ENCODE results near the gene SERP2.

DNA sequence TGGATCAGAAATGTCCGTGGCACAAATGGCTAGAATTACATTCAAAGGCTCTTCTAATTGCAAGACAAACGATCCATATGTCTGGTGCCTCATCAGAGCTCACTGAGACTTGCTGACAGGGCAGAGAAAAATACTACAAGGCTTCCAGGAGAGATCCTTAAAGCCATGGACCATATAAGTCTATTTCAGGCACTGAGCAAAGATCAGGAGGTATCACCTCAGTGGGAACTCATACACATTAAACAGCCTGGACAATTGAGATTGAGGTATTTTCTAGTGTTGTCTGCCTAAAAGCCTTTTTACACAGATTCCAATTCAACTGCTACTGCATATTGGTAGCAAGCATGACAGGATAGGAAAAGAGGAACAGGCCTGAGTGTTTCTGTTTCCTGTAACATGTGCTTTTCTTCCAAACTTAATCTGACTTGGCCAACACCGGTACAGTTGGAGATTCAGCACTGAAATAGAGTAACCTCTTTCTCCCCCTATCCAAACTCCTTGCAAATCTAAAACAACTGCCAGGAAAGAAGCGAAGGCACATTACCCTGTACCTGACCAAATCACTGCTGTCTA is 65.9 kb downstream of the SERP2 start:
- TF ChIP-seq ZNF274 (IDR thresholded peaks at IDR 0.05; ENCODE audit: low read depth, low read length), result no peak
- no peak for TF ChIP-seq SUZ12 (IDR thresholded peaks at IDR 0.05; ENCODE audit: extremely low read depth, insufficient read depth, insufficient read length)
- no peak for TF ChIP-seq YY1 (IDR thresholded peaks at IDR 0.05; ENCODE audit: insufficient read depth, insufficient read length)

All from NT2/D1 (cell line).